Tibial nerve (tissue), 4 donors: ENCODE data around the gene GNAI3. TPM values are rescaled to one million over a fixed set of nuclear protein-coding genes. Genes with fewer than 3 reads are reported as not detected.

Source experiments
- DNase-seq, 2 donors: peaks; one replicate each; pipeline ENCODE4 v3.0.0-alpha.2; 2019; ENCODE audit warnings: low spot score in 2 of 2
- H3K27ac ChIP-seq, 4 donors: fragments of 200-600 bp; sonication (generic) in 3 of 4; one replicate each; pipeline ENCODE4 v1.5.1; 2017 to 2019; ENCODE audit warnings: mild to moderate bottlenecking in 1 of 4
- H3K27me3 ChIP-seq, 2 donors: fragments of 200-600 bp; sonication (generic) in 1 of 2; one replicate each; pipeline versions ENCODE4 v1.5.1 to v1.6.0; 2017 to 2019
- H3K36me3 ChIP-seq, 3 donors: fragments of 200-600 bp; sonication (generic); one replicate each; pipeline ENCODE4 v1.5.1; 2018 to 2019
- H3K4me1 ChIP-seq, 4 donors: fragments of 200-600 bp; sonication (generic) in 3 of 4; one replicate each; pipeline ENCODE4 v1.5.1; 2017 to 2019
- H3K4me3 ChIP-seq, 4 donors: fragments of 200-600 bp; sonication (generic) in 3 of 4; one replicate each; pipeline ENCODE4 v1.5.1; 2017 to 2019; ENCODE audit warnings: mild to moderate bottlenecking in 1 of 4, moderate library complexity in 1 of 4
- H3K9me3 ChIP-seq, 4 donors: fragments of 200-600 bp; sonication (generic) in 3 of 4; one replicate each; pipeline ENCODE4 v1.5.1; 2017 to 2019
- EP300 ChIP-seq, 2 donors: sonication (generic); formaldehyde crosslinking; IDR thresholded peaks; one replicate each; pipeline ENCODE4 v1.6.1; 2017; ENCODE audit warnings: antibody characterized with exemption in 2 of 2, mild to moderate bottlenecking in 1 of 2
- POLR2A ChIP-seq, 2 donors: fragments of 450-650 bp; IDR thresholded peaks; one replicate each; pipeline ENCODE4 v1.6.1; 2017; ENCODE audit warnings: antibody characterized with exemption in 2 of 2, mild to moderate bottlenecking in 2 of 2, moderate library complexity in 2 of 2
- WGBS, 2 donors: methylation state at CpG; one replicate each; pipeline ENCODE4 v1.1.5; 2018; 5-methylcytosine and 5-hydroxymethylcytosine counted together
- total RNA-seq, 4 donors: library from RNA; depleted of rRNA; stranded (reverse); fragments of >200 nt; gene quantifications; one replicate each; pipeline ENCODE4 v1.1.0, GENCODE V29; 2016
- TF ChIP-seq, protein P1 (sequence below), 5 experiments: fragments of 200-600 bp in 3 of 5; fragments of 450-650 bp in 2 of 5; sonication (generic) in 3 of 5; IDR thresholded peaks; one replicate each; pipeline ENCODE4 v1.5.1; 2016 to 2019; ENCODE audit warnings: antibody characterized with exemption in 5 of 5, mild to moderate bottlenecking in 3 of 5, moderate library complexity in 2 of 5

The GNAI3 gene
- total RNA-seq, 4 donors from 2014 or later = 4.0 to 6.3 (median 5.1) TPM

DNA sequence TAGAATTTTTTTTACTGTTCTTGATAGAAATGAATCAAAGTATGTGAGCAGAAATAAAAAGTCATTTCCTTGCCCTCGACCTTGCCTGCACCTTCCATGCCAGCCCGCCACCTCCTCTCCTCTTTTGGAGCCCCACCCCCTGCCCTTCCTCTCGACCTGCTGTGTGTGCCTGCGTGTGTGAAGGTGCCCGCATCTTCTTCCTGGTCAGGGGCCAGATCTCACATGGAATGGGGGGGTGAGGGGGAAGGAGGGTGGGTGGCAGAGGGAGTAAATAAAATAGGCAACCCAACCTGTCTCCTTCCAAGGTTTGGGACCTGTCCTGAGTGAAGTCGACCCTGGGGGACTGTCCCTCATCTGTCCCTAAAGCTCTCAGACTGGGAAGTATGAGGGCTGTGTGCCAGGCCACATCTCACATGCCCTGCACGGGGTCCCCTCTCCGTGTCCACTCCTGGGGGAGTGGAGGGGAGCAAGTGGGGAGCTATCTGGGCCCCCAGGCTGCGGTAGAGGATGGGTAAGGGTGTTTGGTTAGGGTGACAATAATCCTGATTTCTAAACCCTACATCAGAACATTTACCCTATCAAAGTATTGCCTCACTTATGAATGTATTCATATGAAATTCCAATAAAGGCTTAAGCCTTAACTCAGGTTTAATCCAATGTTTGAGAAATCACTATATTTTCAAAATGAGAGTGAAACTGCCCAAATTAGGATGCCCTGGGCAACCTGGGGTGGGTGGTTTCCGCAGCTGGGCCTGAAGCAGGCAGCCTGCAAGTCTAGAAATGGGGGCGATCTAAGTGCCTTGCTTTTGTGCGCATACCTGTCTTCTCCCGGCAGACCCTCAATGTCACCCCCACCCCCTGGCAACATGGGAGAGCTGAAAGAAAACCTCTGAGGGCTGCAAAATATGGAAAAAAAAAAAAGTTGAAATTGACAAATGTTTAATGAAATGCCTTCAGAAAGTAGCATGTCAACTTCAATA is 86.6 kb downstream of the GNAI3 start:
- Histone ChIP-seq H3K4me3 (no peak overlapping the region), H3K36me3 (peaks cover 0 to 22% (median 0%) of the 10 kb centered on the region in 3 donors), H3K4me1 (peaks cover 0 to 25% (median 7%) of the 10 kb centered on the region in 4 donors), H3K27me3 (no peaks in the 10 kb centered on the region), H3K9me3 (no peaks in the 10 kb centered on the region), H3K27ac (no peak overlapping the region)
- TF ChIP-seq, protein P1, sequence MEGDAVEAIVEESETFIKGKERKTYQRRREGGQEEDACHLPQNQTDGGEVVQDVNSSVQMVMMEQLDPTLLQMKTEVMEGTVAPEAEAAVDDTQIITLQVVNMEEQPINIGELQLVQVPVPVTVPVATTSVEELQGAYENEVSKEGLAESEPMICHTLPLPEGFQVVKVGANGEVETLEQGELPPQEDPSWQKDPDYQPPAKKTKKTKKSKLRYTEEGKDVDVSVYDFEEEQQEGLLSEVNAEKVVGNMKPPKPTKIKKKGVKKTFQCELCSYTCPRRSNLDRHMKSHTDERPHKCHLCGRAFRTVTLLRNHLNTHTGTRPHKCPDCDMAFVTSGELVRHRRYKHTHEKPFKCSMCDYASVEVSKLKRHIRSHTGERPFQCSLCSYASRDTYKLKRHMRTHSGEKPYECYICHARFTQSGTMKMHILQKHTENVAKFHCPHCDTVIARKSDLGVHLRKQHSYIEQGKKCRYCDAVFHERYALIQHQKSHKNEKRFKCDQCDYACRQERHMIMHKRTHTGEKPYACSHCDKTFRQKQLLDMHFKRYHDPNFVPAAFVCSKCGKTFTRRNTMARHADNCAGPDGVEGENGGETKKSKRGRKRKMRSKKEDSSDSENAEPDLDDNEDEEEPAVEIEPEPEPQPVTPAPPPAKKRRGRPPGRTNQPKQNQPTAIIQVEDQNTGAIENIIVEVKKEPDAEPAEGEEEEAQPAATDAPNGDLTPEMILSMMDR (IDR thresholded peaks at IDR 0.05) = no peak
- TF ChIP-seq EP300 (IDR thresholded peaks at IDR 0.05) (no peak), POLR2A (IDR thresholded peaks at IDR 0.05) (no peak)
- DNase-seq = peak in 1 of 2 donors; percentile 3
- 64 to 66% methylated on average over 13 of the region's 13 CpGs for WGBS, 2 donors

DNA sequence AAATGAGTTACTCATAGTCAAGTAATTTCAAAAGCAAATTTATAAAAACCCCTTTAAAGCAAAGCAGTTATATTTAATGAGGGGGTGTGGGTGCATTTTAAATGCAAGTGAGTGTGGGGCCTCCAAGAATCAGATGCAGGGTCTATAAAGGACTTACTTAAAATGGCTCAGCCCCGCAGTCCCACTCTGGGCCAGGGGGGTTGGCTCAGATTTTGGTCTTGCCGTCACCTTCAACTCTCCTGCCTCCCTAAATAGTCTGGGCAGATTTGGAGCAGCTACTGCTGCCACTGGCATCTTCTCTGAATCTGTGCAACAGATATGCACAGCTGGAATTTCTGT is 87.4 kb downstream of the GNAI3 start:
- H3K9me3 ChIP-seq = no peaks in the 10 kb centered on the region
- no peak overlapping the region for H3K27ac ChIP-seq
- no peaks in the 10 kb centered on the region for H3K27me3 ChIP-seq
- H3K4me3 ChIP-seq = no peak overlapping the region
- H3K36me3 ChIP-seq = peaks cover 0 to 15% (median 0%) of the 10 kb centered on the region in 3 donors
- peaks cover 0 to 31% (median 7%) of the 10 kb centered on the region in 4 donors for H3K4me1 ChIP-seq
- whole genome bisulfite sequencing, 2 donors = 53 to 77% methylated on average over 2 of the region's 2 CpGs
- peak in 1 of 2 donors; percentile 2 for DNase-seq
- TF ChIP-seq EP300 (IDR thresholded peaks at IDR 0.05) = no peak
- TF ChIP-seq, protein P1 (IDR thresholded peaks at IDR 0.05) = no peak
- no peak for TF ChIP-seq POLR2A (IDR thresholded peaks at IDR 0.05)

- H3K4me1 ChIP-seq = peaks cover 0 to 31% (median 7%) of the 10 kb centered on the region in 4 donors
- TF ChIP-seq EP300 (IDR thresholded peaks at IDR 0.05) (no peak), POLR2A (IDR thresholded peaks at IDR 0.05) (no peak)
- TF ChIP-seq, protein P1 (IDR thresholded peaks at IDR 0.05) = no peak
- no peaks in the 10 kb centered on the region for H3K27me3 ChIP-seq
- 41% methylated on average over 9 of the region's 9 CpGs for WGBS, 2 donors
- H3K4me3 ChIP-seq = no peak overlapping the region
- H3K27ac ChIP-seq = no peak overlapping the region
- no peaks in the 10 kb centered on the region for H3K9me3 ChIP-seq
- peak in 1 of 2 donors; percentile 32 for DNase-seq
- peaks cover 0 to 10% (median 0%) of the 10 kb centered on the region in 3 donors for H3K36me3 ChIP-seq
Measured at GRCh38 chr1:109636201-109636952, 88.0 kb downstream of the GNAI3 start.

DNA sequence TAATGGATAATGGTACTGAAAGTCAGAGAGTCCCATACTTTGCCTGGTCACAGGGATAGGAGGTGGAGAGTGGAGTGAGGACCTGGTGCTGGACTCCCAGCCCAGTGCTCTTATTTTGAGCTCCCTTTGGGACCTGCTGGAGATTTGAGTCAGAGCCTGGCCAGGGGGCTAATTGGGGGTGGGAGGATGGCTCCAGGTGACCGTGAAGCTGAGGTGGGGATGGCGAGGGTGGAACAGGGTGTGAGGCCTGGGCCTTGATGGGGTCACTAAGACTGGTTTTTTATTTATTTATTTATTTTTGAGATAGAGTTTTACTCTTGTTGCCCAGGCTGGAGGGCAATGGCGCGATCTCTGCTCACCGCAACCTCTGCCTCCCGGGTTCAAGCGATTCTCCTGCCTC is 89.0 kb downstream of the GNAI3 start:
- H3K9me3 ChIP-seq = no peaks in the 10 kb centered on the region
- no peak for TF ChIP-seq POLR2A (IDR thresholded peaks at IDR 0.05)
- TF ChIP-seq, protein P1 (IDR thresholded peaks at IDR 0.05) = no peak
- no peak for TF ChIP-seq EP300 (IDR thresholded peaks at IDR 0.05)
- 91 to 98% methylated on average over 7 of the region's 7 CpGs for WGBS, 2 donors
- no peaks in the 10 kb centered on the region for H3K27me3 ChIP-seq
- no peak overlapping the region for H3K27ac ChIP-seq
- DNase-seq = no peak
- no peaks in the 10 kb centered on the region for H3K36me3 ChIP-seq
- H3K4me1 ChIP-seq = peaks cover 0 to 24% (median 7%) of the 10 kb centered on the region in 4 donors
- no peak overlapping the region for H3K4me3 ChIP-seq
